NCI-H1105 (cell line): ENCODE measurements around the gene PLEKHN1.

Source experiments
- DNase-seq: peaks from one replicate; lab custom pipeline; 2025; lab: John Stamatoyannopoulos, UW

PLEKHN1 gene

DNA sequence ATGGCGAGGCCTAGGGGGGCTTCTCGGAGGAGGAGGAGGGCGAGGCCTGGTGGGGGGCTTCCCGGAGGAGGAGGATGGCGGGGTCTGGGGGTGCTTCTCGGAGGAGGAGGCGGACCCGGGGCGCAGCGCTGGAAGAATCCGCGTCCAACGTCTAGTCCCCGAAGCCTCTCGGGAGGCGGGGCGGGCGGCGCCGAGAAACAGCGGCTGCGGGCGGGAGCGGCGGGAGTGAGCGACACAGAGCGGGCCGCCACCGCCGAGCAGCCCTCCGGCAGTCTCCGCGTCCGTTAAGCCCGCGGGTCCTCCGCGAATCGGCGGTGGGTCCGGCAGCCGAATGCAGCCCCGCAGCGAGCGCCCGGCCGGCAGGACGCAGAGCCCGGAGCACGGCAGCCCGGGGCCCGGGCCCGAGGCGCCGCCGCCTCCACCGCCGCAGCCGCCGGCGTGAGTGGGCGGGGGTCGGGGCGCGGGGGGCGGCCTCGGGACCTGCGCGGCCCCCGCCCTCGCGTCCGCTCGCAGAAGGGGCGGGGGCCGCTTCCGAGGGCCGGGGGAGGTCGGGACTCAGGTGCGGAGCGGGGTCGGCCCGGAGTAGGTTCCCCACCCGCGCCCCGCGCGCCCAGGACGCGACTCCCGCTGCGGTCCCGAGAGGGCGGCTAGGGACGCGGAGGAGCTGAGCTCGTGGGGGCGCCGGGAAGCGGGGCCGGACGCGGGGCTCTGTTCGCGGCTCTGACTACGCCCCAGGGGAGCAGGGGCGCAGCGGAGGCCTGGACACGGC is 5.7 kb upstream of the PLEKHN1 start, which contains the start of gene KLHL17:
KLHL17 (plus strand) TSS at position 222 of the 769 bp plus-strand sequence; CDS start at position 332, 110 bp downstream.
- no peak for DNase-seq

- no peak for DNase-seq
Measured at GRCh38 chr1:961132-961669, 5.1 kb upstream of the PLEKHN1 start.

- no peak for DNase-seq
Measured at GRCh38 chr1:962381-963300, 3.6 kb upstream of the PLEKHN1 start.

DNA sequence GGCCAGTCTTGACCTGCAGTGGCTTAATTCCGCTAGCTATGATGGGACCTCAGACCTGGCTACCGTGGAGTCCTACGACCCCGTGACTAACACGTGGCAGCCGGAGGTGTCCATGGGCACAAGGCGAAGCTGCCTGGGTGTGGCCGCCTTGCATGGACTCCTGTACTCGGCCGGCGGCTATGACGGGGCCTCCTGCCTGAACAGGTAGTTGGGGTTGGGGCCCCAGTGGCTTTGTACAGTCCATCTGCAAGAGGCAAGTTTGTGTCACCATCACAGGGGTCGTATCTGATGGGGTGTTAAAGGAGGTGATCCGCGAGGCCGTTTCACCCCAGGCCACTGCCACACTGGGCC is 3.0 kb upstream of the PLEKHN1 start:
- DNase-seq: no peak

GRCh38 chr1:963746-964525 is 2.3 kb upstream of the PLEKHN1 start:
- DNase-seq: no peak

GRCh38 chr1:964691-965525 is 1.4 kb upstream of the PLEKHN1 start:
- no peak for DNase-seq

GRCh38 chr1:965526-966134 is 652 bp upstream of the PLEKHN1 start:
- DNase-seq: no peak

- DNase-seq: no peak
Measured at GRCh38 chr1:966704-967300, 520 bp downstream of the PLEKHN1 start.

DNA sequence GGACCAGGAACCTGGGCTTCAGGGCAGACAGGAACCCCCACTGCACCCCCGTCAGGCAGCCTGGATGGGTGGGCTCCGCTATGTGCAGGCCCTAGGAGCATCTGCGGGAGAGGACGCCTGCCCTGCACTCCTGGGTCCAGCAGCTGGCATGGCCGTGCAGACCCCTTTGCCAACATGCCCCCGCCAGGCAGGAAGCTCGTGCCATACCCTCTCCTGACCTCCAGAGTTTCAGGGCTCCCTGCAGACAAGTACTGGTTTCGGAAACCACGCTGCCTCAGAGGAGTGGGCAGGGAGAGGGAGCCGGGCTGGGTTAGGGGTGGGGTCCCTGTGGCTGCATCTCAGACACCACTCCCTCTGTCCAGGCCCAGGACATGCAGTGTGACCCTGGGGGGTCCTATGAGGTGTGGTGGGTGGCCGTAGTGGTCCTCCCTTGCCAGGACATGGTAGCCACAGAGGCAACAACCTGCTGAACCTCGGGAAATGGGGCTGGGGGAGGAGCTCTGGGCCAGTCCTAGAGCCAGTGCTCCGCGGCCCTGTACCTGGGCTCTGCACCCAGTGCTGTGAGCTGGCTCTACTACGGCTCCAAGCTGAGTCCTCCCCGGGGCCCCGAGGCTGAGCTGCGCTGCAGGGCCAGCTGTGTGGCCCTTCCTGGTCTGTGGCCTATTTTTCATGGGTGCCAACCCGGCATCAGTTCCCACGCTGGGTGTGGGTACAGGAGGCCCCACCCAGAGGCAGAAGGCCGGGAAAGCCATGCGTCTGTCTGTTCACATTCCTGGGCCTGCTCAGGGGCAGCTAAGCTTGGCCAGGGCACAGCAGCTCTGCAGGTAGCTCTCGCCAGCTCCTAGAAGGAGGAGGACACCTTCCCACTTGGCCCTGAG is 1.4 kb downstream of the PLEKHN1 start:
- no peak for DNase-seq

DNA sequence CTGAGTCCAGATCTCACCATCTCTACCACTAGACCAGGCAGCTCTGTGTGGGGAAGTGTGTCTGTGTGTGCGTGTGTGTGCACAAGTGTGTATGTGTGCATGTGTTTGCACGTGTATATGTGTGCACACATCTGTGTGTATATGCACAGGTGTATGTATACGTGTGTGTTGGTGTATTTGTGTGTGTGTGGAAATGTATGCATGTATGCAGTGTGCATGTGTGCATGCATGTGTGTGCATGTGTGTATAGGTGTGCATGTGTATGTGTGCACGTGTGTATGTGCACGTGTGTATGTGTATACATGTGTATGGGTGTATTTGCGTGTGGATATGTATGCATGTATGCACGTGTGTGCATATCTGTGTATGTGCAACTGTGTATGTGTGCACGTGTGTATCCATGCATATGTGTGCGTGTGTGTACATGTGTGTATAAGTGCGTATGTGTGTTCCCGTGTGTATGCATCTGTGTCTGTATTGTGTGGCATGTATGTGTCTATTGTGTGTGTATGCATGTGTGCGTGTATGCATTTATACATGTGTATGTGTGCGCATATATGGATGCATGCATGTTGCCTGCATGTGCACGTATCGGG is 3.1 kb downstream of the PLEKHN1 start:
- DNase-seq: no peak

DNA sequence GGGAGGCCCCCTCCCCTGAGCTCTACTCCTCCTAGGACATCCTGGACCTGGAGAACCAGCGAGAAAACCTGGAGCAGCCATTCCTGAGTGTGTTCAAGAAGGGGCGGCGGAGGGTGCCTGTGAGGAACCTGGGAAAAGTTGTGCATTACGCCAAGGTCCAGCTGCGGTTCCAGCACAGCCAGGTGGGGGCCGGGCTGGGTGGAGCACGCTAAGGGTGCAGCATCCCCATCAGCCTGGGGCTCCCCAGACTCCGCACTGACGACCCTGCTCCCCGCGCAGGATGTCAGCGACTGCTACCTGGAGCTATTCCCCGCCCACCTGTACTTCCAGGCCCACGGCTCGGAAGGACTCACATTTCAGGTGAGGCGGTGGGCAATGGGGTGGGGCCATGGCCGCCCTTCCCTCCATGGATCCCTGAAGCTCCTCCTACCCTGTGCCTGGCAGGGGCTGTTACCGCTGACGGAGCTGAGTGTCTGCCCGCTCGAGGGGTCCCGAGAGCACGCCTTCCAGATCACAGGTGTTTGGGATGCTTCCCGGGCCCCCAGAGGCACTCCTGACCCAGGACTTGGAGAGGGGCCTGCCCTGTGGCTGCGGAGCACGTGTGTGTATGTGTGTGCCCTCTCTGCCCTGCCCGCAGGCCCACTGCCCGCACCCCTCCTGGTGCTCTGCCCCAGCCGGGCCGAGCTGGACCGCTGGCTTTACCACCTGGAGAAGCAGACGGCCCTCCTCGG is 4.1 kb downstream of the PLEKHN1 start:
- no peak for DNase-seq

DNA sequence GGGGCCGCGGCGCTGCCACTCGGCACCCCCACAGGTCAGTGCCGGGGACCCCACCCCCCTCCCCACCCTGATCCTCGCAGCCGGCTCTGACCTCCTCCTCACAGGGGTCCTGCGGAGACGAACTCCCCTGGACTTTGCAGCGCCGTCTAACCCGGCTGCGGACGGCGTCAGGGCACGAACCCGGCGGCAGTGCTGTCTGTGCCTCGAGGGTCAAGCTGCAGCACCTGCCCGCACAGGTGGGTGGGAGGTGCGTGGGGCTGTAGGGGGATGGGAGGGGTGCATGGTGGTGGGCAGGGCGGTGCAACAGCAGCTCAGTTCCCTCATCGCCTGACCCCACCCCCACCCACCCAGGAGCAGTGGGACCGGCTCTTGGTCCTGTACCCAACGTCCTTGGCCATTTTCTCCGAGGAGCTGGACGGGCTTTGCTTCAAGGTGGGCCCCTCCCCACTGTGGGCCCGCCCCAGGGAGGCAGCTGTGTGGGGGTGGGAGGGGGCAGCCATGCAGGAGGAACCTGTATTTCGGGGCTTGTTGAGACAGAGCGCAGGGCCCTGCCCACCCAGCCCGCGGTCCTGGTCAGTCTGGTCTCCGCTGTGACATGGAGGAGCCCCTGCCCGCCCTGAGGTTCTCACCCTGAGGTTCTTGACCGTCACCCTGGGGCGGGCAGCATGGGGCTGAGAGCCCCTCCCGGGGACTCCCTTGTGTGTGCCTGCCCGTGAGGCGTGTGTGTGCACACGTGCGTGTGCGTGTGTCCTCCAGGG is 4.9 kb downstream of the PLEKHN1 start:
- no peak for DNase-seq

GRCh38 chr1:971751-972506 is 5.6 kb downstream of the PLEKHN1 start:
- DNase-seq: no peak

- DNase-seq: no peak
Measured at GRCh38 chr1:972726-973458, 6.6 kb downstream of the PLEKHN1 start.

DNA sequence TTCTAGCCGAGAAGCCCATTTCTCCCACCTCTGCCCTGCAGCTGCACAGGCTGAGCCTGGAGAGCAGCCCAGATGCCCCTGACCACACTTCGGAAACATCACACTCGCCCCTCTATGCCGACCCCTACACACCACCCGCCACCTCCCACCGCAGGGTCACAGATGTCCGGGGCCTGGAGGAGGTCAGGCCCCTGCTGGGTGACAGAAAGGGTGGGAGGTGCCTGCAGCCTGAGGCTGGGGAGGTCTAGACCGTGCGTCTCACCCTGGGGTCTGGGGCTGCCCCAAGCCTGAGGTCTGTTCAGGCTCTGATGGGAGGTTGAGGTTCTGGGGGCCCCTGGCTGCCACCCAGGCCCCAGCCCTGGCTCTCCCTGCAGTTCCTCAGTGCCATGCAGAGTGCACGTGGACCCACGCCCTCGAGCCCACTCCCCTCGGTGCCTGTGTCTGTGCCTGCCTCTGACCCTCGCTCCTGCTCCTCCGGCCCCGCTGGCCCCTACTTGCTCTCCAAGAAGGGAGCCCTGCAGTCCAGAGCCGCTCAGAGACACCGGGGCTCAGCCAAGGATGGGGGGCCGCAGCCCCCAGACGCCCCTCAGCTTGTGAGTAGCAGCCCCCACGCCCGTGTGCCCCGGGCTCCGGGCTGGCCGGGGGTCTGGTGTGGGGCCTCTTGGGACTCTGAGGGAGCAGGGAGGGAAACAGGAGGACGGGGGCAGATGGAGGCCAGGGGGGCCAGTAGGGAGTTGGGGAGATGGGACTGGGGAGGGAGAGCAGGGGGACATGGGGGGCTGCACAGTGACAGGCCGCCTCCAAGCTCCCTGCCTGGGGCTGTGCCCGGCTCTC is 7.4 kb downstream of the PLEKHN1 start:
- no peak for DNase-seq
